ELR (cell line): ENCODE measurements around the gene AQP7.
"Not testable (repeated sequence)": the region's sequence is repeated elsewhere in the genome, so short reads cannot be mapped to it uniquely, and the experiment has no call there.

Experiments used
- DNase-seq: peaks from one replicate; pipeline ENCODE4 v3.0.0-alpha.2; 2015; ENCODE audit warnings: low read depth

The AQP7 gene

GRCh38 chr9:33395159-33395879 lies 7.0 kb downstream of the AQP7 start:
- not testable (repeated sequence) for DNase-seq

DNA sequence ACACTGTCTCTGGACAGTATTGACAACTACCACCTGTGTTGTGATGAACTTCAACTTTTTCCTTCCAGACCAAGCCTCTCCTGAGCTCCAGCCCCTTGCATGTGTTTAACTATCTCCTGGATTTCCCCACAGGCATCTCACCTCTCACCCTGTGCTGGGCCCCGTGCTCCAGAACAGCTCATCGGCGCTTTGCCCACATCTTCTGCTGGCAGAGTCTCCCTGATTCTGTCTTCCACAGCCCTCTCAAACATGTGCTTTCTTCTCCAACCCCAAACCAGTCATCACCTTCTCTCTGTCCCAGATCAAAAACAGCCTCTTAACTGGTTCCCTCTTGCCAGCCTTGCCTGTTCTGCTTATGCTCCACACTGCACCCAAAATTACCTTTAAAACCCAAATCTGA lies 8.4 kb downstream of the AQP7 start:
- DNase-seq, result not testable (repeated sequence)

DNA sequence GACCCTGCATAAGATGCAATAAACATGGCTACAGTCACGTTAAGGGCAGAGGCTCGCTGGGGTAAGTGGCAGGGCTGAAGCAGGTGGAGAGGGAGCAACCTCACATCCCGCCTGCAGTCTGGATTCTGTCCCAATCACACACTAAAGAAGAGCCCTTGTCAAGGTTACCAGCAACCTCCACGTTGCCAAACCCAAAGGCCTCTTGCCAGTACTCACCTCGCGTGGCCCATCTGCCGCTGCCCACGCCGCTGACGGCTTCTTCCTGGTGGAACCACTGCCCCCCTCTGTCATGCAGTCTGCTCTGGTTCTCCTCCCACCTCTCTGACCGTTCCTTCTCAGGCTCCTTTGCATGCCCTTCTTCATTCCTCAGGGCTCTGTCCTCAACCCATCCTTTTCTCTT lies 8.8 kb downstream of the AQP7 start:
- no peak for DNase-seq

- DNase-seq, result not testable (repeated sequence)
Observed at GRCh38 chr9:33392591-33393021, 9.8 kb downstream of the AQP7 start.

DNA sequence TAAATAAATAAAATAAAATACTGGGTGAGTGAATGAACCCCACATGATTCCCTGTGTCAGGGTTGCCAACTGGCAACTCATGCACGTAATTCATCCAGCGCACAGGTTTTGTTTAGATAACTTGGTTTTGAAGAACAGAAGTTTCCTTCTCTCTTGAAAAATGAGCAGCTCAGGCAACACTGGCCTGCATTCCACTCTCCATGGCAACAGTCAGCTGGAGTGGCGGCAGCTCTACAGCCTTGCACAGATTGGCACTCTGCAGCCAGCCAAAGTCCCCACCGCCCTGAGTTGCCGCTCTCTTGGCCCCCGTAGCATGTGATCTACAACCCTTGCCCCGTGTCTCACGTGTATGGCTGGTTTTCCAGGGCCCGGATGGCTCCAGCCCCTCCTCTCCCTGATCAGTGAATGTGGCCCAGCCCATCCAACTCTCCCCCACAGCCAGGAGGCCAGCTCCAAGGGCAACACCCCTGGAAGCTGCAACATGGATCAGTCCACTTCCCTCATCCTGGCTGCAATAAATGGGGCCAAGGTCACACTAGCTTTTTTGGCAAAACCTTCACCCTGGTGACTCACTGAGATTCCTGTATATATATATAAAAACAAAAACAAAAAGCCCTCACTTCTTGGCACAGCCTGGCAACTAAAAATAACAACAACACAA lies 11.1 kb downstream of the AQP7 start:
- peak; percentile 85 for DNase-seq

- DNase-seq, result no peak
Observed at GRCh38 chr9:33388110-33388994, 14.0 kb downstream of the AQP7 start.

GRCh38 chr9:33386998-33387397 lies 15.4 kb downstream of the AQP7 start:
- not testable (repeated sequence) for DNase-seq

DNA sequence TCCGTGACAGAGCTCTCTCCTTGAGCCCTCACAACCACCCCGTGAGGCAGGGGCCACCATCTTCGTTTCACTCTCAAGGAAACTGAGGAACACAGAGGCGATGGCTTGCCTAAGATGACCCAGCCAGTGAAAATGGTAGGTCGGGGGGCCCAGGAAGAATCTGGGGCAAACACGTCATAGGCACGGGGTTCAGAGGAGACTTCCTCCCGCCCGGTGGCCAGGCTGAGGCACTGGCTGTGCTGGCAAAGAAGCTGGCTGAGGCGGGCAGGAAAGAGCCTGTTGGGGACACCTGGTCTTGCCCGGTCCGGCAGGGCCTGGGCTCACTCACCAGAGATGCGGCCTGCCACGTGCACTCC lies 15.7 kb downstream of the AQP7 start:
- not testable (repeated sequence) for DNase-seq

DNA sequence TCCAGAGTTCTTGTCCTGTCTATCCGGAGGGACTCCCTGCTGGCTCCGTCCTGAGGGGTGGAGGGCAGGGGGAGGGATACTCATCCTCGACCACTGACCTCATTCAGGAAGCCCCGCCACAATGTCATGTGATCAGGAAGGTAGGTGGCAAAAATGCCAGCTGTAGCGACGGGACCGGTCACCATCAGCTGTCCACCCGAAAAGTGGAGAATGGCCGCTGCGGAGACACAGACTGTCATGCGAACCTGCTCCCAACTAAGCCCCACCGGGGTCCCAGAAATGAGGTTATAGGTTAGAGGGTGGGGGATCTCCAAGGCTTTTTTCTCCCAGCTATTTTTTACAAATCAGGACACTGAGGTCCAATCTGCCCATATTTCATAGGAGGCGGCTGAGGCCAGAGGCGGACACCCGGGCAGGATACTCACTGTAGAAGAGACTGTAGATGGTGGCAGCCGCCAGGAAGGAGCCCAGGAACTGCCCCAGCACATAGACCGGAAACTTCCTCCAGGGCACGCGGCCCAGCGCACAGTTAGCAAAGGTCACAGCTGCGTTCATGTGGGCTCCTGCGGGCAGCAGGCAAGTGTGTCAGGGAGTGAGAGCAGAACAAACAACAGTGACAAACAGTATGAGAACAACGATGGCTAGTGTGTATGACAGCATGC lies 16.3 kb downstream of the AQP7 start:
- DNase-seq, result not testable (repeated sequence)

GRCh38 chr9:33385536-33385935 lies 16.8 kb downstream of the AQP7 start:
- DNase-seq, result not testable (repeated sequence)

DNA sequence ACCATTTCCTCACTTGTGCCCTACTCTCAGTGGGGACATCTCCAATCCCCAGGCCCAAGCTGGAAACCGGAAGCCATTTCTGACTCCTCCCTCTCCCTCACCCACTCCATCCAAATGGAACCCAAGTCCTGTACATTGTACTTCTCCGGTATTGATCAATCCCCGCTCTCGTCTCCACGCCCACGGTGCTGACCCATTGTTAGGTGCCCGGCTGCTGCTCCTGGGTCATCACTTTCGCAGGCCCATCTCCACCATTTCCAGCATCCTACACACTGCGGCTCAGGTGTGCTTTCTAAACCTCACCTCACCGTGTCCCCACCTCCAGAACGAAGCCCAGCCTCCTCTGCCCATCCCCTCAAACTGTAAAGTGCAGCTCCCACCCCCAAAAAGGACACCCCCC lies 19.0 kb downstream of the AQP7 start:
- DNase-seq, result not testable (repeated sequence)

- DNase-seq, result not testable (repeated sequence)
Observed at GRCh38 chr9:33382397-33382796, 20.0 kb downstream of the AQP7 start.

- DNase-seq, result peak; percentile 23
Observed at GRCh38 chr9:33381231-33381791, 21.1 kb downstream of the AQP7 start.

DNA sequence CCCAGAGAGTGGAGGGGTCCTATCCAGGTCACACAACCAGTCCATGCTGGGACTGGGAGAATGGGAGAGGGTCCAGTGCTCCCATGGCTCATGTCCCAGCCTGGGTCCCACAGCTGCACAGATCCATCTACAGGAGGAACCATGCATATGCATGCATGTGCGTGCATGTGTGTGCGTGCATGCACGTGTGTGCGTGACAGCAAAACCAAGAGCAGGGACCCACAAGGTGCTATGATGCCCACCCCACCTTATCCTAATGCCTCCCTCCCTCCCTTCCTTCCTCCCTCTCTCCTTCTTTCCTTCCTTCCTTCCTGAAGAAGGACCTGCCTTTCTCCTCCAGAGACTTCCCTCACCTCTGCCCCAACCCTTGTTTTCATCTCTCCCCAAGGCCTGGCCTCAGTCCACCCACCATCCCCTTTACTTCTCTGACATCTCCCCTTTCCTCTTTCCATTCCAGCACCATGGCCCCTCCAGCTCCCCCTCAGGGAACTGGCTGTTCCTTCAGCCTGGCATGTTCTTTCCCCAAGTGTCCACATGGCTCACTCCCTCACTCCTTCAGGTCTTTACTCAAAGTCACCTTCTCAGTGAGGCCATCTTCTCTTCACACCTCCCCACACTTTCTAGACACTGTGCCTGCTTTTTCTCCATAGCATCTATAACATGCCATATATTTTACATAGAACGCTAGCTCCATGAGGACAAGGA lies 21.8 kb downstream of the AQP7 start:
- peak; percentile 15 for DNase-seq

DNA sequence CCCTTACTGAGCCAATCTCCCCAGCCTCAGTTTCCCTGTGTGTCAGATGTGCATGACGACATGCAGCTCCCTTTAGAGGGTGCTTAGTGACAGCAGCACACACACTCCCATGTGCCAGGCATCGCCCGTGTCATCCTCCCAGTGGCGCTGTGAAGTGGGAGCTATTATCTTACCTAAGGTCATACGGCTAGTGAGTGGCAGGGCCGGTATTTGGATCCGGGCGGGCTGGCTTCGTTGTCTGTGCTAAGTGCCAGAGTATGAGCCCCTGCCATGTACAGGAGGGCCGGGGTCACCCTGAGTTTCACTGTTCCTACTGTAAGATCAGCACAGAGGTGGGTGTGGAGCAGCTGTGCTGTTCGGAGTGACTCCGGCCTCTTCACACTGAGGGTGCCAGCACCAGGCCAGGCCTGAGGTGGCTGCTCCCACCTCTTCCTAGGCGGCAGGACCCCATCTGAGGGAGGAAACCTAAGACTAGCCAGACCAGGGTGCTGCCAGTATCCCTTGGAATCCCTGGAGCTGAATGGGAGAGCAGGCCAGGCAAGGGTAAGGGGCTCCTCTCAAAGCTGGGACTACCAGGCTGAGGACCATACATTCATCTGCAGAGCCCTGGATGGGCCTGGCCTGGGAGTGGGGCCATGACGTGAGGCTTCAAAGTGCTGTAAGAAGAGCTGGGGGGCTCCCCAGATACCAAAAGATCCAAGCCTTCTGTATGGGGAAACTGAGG lies 22.5 kb downstream of the AQP7 start:
- no peak for DNase-seq

- DNase-seq, result no peak
Observed at GRCh38 chr9:33378121-33378795, 24.1 kb downstream of the AQP7 start.

- DNase-seq, result no peak
Observed at GRCh38 chr9:33377089-33377715, 25.2 kb downstream of the AQP7 start.

DNA sequence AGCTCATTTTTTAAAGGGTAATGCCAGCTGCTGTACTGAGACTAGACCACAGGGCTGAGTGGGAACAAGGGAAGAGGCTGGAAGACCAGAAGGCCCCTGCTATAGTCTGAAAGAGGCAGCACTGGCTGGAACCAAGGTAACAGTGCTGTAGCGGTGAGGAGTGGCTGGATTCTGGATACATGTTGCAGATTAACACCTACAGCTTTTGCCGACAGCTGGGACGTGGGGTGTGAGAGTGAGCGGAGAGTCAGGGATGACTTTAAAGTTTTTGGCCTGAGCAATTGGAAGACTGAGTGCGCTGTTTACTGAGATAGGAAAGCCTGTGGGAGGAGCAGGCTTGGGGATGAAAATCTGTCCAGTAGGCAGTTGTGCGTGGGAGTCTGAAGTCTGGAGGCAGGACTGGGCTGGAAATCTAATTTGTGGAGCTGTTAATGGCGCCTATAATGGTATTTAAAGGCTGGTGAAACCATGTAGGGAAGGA lies 26.5 kb downstream of the AQP7 start:
- DNase-seq, result no peak

- DNase-seq, result no peak
Observed at GRCh38 chr9:33375238-33375840, 27.0 kb downstream of the AQP7 start.
